SKM-1 treated with dmso at 0.1 percent for 144 hours (cell line): ENCODE measurements around the gene C20orf96.
"Not testable (repeated sequence)": the region's sequence is repeated elsewhere in the genome, so short reads cannot be mapped to it uniquely, and the experiment has no call there.

Experiments used
- DNase-seq: peaks from one replicate; lab custom pipeline; 2025; ENCODE audit not compliant: unreplicated experiment; lab: John Stamatoyannopoulos, UW

Gene C20orf96

DNA sequence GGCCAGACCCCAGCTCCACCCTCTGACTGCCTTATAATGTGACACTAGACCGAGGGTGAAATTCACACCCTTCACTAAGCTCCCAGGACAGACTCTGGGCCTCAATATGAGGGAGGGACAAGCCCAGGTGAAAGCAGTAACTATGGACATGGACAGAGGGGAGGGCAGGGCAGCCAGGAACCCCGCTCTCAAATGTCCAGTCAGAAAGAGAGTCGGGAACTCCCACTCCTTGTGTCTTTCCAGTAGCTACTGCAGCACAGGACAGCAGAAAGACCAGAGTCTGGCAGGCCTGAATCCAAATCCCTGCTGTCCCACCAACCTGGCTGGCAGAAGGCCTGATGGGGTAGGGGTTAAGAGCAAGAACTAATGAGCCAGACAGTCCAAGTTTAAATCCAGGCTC, 6.4 kb downstream of the C20orf96 start:
- no peak for DNase-seq

DNA sequence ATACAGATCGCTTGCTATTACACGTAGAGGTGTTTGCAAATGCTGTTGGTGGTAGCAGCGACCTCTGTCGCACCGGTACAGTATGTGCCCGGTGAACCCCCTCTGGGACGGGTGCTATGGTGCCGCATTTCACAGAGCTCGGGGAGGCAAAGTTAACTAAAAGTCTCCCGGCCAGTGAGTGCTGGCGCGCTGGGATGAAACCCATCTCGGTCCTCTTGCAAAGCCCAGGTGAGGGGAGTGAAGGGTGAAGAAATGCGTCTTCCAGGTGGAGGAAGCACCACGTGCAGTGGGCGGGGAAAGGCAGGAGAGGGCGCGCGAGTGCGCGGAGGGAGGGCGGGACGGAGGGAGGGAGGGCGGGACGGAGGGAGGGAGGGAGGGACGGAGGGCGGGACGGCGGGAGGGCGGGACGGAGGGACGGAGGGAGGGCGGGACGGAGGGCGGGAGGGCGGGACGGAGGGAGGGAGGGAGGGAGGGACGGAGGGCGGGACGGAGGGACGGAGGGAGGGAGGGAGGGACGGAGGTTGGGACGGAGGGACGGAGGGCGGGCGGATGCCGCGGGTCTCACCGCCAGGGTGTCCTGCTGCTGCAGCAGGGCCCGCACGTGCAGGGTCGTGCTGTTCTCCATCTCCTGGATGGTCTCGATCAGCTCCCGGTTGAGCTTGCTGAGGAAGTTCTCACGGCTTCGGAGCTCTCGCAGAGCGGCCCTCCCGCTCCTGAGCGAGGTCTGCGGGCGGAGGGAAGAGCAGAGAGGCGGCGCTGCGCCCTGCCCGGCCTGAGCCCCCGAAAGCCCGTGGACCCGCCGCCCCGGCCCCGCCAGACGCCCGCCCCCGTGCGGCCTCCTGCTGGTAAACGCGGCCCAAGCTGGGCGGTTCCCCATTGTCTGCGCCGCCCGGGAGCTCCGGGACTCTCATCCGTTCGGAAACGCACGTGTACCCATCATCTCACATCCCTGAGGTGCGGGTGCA, 11.7 kb downstream of the C20orf96 start:
- DNase-seq: no peak

DNA sequence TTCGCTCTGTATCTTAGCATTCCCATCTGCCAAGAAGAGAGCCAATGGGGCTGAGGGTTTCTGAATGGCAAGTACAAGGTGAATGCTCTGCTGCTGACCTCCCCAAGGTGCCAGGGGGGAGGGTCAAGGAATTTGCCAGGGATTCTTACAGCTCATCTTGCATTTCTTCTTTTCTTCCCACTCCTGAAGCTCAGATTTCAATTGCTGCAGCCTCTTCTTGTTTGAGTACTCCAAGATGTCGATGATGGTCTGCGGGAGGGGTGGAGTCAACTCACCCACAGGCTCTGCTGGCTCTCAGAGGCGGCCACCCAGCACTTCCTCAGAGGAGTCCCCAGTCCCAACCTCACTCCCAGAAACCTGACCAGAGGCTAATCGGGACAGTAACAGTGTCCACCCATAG, 12.4 kb downstream of the C20orf96 start:
- no peak for DNase-seq

DNA sequence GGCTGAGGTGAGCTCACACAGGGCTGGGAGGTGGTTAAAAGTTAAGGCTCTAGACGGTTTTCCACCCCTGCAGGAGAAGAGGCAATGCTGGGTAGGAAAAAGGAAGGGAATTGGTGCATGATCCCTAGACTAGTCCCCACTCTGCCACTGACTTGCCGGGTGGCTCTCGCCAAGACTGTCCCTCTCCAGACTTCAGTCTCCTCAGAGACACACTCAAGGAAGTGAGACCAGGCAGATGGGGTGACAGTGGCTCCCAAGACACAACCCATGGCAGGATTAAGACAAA, 13.1 kb downstream of the C20orf96 start:
- DNase-seq: no peak

DNA sequence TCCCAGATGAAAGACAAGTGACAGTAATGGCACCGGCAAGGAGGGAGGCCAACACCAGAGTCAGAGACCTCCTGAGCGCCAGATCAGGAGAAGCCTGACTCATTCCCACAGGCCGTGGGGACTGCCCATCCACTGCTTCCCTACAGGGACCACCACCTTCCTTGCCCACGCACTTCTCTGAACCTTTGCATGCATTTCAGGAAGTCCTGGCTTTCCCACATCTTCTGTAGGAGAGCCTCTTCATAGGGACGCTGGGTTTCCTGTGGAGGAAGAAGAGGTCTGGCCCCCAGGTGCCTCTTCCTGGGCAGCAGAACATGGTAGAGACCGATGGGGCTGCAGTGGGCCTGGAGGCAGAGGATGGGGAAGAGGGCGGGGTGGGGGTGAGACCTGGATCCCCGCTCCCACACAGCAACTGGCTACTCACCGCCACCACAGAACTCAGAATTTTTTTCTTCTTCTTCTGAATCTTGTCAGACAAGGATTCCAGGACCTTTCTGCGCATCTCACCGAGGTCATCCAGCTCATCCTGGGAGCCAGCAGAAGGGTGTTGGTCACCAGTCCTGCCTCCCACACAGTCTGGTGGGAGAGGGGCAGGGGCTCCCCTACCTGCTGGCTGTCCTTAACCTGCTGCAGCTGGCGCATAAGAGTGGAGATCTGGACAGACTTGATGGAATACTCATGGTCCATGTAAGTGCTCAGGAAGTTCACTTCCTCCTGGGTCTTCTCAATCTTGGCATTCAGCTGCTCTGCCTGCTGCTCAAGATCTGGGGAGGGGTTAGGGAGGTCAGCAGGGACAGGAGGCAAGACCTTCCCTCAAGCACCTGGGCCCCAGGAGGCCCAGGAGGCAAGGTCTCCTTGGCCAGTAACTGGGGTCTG, 13.7 kb downstream of the C20orf96 start:
- no peak for DNase-seq

DNA sequence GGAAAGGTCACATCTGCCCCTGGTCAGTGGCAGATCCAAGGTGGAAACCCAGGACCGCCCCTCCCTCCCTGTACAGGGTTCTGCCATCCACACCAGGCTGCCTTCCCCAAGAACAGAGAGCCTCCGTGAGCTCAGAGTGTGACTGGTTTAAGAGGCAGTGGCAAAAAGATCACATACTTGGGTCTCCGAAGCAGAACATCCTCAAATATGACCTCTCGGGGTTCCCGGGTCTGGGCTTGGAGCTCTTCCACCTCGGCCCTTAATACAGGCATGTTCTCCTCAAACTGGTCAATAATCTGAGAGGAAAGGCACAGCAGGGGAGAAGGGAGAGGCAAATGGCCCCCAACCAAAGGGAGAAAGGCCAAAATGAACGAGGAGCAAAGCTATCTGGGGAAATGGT, 14.8 kb downstream of the C20orf96 start:
- DNase-seq: no peak

DNA sequence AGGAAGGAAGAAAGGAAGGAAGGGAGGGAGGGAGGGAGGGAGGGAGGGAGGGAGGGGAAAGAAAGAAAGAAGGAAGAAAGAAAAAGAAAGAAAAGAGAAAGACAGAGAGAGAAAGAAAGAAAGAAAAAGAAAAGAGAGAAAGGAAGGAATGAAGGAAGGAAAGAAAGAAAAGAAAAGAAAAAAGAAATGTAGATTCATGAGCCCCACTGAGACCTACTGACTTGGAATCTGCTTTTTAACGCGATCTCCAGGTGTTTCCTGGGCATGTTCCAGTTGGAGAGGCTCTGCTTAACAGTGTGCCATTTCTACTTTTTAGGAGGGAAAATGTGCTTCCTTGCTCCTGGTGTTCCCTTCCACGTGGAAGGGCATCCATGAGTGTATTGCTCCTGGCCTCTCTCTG, 16.7 kb downstream of the C20orf96 start:
- DNase-seq: no peak

DNA sequence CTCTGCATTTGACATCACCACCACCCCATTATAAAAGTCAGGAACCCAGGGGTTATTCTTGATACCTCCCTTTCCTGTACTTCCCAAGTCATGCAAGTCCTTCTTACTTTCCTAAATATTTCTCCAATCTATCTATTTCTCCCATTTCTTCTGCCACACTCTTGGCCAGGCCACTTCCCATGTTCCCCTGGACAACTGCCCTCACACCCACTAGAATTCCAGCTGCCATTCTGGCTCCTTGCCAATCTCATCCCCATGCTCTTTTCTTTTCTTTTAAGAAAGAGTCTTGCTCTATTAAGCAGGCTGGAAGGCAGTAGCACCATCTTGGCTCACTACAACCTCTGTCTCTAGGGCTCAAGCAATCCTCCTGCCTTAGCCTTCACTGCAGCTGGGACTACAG, 17.8 kb downstream of the C20orf96 start:
- DNase-seq: no peak

DNA sequence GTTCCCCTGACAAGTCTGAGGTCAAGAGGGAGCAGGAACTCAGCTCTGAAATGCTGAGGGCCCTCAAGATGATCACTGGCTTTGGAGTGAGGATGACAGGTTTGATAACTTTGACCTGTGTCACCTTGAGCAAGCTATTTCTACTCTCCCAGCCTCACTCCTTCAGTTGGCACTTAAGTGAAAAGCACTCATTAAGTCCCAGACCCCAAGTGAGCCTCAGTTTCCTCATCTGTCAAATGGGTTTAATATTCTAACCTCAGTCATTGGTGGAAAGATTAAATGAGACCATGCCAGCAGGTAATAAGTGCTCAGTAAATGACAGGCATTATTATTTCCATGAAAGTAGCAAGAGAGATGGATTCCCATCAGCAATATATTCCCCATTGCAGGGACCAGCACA, 19.0 kb downstream of the C20orf96 start:
- no peak for DNase-seq

DNA sequence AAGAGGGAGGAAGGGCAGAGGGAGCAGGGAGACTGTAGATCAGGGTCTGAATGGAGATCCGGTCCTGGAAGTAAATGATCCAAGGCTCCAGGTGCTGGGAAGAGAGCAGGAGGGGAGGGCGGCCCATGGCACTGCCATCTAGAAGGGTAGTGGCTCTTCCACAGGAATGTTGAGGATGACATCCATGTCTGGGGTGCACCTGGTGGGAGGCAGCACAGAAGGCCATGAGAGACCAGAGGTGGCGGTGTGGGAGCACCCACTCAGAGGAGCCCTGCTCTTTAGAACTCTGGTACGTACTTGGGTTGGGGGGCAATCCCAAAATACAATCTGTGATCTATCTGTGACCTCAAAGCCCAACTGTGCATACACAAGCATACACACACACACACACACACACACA, 19.5 kb downstream of the C20orf96 start:
- DNase-seq: no peak

DNA sequence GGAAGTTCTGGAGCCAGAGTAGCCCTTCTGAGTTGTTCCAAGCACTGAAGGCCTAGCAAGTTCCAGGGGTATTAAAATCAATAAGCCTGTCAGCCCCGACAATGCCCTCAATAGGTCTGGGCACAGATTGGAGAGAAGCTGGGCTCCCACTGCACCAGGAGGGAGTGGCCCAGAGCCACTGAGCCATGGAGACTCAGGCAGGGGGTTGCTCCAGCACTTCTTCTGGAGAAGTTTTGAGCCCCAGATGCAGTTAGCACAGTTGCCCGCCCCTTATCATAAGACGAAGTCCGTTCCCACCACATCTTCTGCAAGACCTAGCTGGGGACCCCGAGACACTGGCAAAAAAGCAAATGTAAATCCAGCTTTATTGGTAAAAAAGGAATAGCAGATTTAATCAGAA, 20.0 kb downstream of the C20orf96 start:
- DNase-seq: no peak

DNA sequence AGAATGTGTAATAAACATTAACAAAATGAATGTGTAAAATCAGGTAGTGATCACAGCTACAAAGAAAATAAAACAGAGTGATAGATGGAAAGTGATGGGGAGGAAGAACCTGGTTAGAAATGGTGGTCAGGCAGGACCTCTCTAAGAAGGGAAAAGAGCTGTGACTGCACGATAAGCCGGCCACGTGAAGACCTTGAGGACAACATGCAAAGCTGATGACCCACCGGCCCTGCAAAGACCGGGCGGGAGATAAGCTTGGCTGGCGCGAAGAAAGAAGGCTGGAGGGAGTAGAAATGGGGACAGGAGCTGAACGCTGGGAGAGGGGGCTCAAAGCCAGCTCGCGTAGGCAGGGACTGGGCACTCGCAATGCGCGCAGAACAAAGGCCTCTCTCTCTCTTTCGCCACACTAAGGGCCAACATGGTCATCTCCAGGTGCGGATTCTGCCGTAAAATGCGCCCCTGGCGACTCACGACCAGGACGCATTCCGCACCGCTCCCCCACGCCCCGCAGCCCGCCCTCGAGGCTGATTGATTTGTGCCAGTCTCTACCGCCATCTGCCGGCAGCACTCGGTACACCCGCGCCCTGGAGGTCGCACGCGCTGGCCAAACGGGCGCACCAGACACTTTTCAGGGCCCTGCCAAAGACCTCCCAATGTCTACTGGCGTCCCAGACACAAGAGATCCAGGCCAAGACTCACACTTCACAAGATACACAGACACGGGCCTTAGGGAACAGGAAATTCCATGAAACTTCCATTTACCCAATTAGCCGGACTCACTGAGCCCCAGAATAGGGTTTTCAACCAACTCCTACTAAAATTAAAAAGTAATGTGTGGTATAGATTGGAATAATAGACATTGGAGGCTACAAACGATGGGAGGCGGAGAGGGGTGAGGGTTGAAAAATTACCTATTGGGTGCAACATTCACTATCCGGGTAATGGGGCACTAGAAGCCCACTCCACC, 23.7 kb downstream of the C20orf96 start:
- peak; percentile 54 for DNase-seq

DNA sequence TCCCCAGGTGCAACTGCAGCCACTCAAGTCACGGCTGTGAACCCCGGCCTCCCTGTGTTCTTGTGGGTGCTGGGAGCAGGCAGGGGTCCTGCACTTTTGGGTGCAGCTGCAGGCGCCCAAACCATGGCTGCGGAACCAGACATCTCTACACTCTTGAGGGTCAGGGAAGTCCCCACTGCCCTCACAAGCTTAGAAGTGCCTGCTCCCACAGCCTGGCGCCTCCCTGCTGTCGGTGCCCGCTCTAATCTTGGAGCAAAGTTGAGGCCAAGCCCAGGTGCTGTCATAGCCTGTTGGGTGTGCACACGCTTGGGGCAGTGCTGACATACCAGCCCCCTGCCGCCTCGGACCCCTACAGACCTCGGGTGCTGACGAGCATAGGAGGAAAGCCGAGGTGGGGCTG, 26.8 kb downstream of the C20orf96 start:
- DNase-seq: no peak

DNA sequence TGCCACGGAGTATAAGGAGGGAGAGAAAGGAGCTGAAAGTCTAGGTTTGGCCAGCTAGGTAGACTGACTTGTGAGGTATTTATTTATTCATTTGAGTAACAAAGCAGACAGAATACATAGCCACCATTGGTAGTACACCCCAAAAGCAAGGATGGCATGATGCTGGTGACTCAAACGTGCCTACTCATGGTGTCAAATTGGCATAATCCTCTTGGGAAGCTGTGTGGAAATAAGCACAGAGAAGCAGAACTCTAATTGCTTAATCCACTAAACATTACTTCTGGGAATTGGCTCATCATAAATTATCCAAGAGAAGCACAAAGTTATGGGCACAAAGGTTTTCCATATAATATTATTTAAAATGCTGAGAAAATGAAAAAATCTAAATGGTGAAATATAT, 30.6 kb downstream of the C20orf96 start:
- DNase-seq: no peak

DNA sequence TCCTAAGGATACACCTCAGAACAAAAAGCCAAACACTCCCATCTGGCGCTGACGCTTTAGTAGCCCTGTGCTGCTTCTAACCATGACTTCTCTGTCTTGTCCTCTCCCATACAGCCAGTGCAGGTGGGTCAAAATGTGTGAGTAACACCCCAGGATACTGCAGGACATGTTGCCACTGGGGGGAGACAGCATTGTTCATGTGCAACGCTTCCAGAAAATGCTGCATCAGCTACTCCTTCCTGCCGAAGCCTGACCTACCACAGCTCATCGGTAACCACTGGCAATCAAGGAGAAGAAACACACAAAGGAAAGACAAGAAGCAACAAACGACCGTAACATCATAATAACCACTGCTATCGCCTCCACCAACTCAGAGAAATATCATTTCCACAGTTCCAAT, 31.6 kb downstream of the C20orf96 start:
- no peak for DNase-seq

DNA sequence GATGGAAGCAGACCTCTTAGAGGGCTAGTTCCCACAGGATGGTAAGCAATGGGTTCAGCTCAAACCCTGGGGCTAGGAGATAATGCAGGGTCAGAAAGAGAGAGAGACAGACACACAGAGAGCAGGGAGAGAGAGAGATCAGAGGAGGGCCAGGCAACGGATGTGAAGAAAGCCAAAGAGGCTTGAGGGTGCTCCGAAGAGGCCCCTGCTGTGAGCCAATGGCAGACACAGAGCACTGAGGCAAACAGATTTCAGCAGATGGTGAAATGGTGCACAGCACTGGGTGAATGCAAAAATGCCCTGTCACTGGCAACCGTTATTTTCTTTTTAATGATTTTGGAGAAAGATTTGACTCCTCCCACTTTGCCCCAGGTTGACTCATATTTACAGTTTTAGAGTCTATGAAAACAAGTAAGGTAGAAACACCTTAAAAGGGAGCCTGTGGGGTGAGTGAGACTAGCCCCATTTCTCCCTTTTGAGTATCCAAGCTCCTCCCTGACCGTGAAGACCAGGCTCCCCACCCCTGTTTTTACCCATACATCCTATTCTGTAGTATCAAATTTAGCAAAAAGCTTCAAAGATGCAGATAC, 32.2 kb downstream of the C20orf96 start:
- no peak for DNase-seq

DNA sequence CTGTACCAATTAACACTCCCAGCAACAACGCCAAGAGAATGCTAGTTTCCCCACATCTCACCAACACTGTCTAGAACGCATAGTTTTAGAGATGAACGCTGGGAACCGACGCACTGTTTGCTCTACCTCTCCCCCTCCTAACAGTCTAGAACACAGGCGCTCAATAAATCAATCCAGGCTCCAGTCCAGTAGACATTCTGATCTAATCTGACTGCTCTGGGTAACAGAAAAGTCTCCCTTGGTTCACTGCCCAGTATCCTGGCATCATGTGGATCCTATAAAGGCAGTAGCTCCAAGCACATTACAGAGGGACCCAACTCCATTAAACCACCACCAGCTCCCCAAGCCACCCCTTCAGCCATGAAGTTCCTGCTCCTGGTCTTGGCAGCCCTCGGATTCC, 33.1 kb downstream of the C20orf96 start, which contains the start of gene DEFB132:
Gene DEFB132 (plus strand): TSS at position 306 of the 400 bp plus-strand sequence. CDS start 55 bp downstream, at position 361.
- no peak for DNase-seq

DNA sequence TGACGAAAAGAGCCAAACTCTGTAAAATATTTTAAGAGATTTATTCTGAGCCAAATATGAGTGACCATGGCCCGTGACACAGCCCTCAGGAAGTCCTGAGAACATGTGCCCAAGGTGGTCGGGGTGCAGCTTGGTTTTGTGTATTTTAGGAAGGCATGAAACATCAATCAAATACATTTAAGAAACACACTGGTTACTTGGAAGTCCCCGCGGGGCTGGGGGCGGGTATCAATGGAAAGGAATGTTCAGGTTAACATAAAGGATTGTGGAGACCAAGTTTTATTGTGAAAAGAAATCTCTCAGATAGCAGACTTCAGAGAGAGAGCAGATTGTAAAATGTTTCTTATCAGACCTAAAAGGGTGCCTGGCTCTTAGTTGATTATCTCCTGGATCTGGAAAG, 37.1 kb downstream of the C20orf96 start:
- DNase-seq: not testable (repeated sequence)

DNA sequence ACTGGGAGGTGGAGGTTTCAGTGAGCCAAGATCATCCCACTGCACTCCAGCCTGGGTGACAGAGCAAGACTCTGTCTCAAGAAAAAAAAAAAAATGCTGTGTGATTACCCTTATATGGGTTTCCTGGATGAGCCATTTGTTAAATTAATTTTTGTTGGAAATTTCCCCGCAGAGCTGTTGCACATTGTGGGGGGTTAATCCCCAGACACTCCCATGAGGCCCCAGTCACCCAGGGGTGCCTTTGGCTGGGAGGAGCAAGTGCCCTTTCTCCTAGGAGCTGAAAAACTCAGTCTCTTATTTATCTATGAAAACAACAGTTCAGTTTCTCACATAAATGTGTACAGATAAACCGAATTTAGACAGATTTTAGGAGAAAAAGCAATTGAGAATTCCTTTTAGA, 37.7 kb downstream of the C20orf96 start:
- no peak for DNase-seq

DNA sequence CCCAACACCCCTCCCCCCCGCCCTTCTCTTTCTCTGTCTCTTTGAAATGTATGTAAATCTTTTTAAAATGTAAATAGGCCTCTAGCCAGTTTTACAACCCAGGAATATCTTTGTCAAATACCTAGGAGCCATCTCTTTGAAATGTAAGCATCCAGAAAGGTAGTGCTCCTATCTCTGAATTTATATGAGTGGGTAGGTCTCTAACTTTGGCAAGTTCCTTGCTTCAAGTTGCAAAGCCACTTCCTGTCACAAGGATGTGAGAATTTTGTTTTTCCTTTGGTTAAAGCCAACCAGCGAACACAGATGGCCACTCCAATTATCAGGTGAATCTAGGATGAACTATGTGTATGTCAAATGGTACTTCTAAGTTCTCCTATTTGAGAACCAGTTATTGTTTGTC, 39.2 kb downstream of the C20orf96 start:
- no peak for DNase-seq

DNA sequence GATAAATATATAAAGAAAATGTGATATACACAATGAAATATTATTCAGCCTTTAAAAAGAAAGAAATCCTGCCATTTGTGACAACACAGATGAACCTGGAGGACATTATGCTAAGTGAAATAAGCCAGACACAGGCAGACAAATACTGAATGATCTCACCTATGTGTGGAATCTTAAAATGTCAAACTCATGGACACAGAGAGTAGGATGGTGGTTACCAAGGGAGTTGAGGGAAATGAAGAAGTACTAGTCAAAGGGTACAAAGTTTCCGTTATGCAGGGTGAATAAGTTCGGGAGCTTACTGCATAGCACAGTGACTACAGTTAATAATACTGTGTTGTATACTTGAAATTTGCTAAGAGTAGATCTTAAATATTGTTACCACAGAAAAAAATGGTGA, 47.6 kb downstream of the C20orf96 start:
- DNase-seq: no peak
